MV-4-11 (cell line): Measurements from ENCODE around the gene C11orf42.

Experiments
- DNase-seq: peaks from one replicate; lab custom pipeline; 2025; lab: John Stamatoyannopoulos, UW

The C11orf42 gene

GRCh38 chr11:6205366-6205765 lies at the start of gene C11orf42:
TSS of gene C11orf42 (plus strand) at chr11:6205557. CDS start at chr11:6205616, 59 bp downstream.
- no peak for DNase-seq

DNA sequence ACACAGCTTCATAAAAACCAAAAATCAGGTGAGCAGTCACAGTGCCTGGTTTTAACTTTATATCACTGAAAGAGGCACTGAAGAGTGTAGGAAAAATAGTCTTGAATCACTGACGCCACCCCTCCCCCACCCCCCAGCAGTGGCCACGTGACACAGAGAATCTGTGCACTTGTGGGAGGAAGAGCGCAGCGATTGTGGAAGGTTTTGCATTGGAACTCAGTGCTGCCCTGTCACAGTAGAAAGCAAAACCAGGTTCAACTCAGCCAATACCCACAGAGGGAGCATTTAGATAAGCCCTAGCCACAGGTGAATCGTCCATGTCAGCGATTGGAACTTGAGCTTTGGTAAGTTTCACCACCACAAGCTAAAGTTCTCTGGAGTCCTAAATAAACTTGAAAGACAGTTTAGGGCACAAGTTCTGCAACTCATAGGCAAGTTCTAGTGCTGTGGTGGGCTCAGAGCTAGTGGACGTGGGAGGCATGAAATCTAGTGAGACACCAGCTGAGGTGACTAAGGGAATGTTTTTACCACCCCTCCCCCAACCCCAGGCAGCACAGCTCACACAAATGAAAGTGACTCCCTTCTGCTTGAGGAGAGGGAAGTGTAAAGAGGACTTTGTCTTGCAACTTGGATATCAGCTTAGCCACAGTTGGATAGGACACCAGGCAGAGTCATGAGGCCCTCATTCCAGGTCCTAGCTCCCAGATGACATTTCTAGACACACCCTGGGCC lies 48.6 kb upstream of the C11orf42 start:
- peak; percentile 60 for DNase-seq

- no peak for DNase-seq
Observed at GRCh38 chr11:6170226-6170625, 35.1 kb upstream of the C11orf42 start, which contains the start of gene OR52B2. TSS of gene OR52B2 (minus strand) at chr11:6170326. CDS start at chr11:6170326, 0 bp downstream.

DNA sequence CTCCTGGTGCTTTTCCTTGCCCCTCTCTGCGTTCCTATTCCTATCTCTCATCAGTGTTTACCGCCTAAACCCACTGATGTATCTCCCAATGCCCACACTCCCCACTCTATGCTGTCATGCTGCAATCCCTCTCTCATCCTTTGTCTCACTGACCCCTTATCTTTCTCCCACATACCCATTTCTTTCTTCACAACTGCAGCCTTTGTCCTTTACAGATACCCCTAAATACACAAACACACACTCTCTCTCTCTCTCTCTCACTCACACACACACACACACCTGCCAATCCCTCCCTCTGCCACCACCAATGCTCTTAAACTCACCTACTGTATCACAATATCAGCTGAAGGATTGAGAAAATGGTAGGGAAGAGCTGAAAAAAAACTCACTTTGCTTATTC lies 29.9 kb upstream of the C11orf42 start:
- DNase-seq: no peak

GRCh38 chr11:6191742-6192141 lies 13.6 kb upstream of the C11orf42 start:
- DNase-seq: peak; percentile 66

- peak; percentile 75 for DNase-seq
Observed at GRCh38 chr11:6194065-6194581, 11.2 kb upstream of the C11orf42 start.

GRCh38 chr11:6196396-6196795 lies 9.0 kb upstream of the C11orf42 start:
- peak; percentile 77 for DNase-seq

DNA sequence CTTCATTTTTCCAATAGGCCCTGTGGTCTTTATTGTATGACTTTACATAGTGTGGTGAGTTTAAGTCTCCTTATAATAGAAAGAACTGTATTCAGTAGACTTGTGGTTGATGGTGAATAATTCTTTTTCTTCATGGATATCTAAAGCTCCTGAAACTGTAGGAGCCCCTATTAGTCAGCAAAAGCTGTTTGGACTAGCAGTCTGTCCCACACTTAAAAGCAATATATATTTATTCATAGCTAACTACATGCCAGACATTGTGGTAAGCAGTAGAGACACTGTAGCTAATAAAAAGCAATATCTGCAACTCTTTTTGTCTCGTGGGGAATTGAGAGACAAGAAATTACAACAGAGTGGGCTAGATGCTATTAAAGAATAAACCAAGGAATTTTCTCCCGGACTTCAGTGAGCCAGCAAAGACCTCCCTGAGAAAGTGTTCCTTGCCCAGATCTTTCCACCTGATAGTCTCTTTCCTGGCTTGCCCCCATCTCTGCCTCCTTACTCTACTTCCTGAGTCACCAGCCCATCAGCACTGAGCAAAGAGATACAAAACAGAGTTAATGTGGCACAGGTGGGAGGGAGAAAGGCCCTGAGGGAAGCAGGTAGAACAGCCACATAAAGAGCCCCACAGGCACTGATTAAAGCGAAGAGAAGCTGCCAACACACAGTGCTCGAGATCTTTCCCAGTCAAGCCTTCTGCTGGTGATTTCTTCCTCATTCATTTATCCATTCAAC lies 7.7 kb upstream of the C11orf42 start:
- peak; percentile 25 for DNase-seq

DNA sequence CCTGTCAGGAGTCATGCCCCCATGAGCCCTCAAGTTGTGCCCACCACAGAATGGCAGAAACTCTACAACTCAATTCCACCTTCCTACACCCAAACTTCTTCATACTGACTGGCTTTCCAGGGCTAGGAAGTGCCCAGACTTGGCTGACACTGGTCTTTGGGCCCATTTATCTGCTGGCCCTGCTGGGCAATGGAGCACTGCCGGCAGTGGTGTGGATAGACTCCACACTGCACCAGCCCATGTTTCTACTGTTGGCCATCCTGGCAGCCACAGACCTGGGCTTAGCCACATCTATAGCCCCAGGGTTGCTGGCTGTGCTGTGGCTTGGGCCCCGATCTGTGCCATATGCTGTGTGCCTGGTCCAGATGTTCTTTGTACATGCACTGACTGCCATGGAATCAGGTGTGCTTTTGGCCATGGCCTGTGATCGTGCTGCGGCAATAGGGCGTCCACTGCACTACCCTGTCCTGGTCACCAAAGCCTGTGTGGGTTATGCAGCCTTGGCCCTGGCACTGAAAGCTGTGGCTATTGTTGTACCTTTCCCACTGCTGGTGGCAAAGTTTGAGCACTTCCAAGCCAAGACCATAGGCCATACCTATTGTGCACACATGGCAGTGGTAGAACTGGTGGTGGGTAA lies 6.1 kb upstream of the C11orf42 start, which contains the start of gene OR52W1:
Gene OR52W1 (plus strand): TSS at position 51 of the 637 bp plus-strand sequence. CDS start 0 bp downstream, at position 51.
- DNase-seq: no peak

DNA sequence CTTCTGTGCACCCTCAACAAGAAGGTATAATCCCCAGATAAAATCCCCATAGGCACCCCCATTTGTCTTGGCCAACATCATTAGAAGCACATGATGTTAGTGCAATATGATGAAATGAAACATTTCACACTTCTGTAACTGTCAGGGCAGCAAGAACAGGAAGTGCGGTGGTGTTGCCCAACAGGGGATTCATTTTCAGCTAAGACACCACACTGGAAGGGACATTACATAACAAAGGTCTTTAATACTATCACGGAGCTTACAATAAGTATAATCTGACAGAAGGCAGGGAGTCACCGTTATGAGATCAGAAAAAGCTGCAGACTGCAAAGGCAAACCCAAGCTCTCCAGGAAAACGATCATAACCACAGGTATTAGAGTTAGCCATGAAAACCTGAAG lies 4.4 kb upstream of the C11orf42 start:
- DNase-seq: peak; percentile 99

GRCh38 chr11:6201481-6201880 lies 3.9 kb upstream of the C11orf42 start:
- peak; percentile 84 for DNase-seq

- no peak for DNase-seq
Observed at GRCh38 chr11:6202041-6202440, 3.3 kb upstream of the C11orf42 start.

DNA sequence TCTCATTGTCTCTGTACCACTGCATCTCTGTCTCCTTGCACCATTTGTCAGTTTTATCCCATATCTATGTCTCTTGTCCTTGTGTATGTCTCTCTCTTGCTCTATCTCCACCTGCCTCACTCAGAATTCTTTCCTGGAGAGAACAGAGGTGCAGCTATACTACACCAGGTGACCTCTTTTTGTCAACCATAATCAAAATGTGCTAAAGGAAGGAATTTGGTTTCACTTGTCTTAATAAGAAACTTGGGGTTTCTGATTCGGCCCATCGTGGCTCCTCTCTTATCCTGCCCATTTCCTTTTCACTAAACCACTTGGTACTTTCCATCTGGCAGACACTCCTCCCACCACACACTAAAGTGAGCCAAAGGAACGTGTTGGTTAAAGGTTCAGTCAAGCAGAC lies 2.0 kb upstream of the C11orf42 start:
- DNase-seq: peak; percentile 73

- peak; percentile 95 for DNase-seq
Observed at GRCh38 chr11:6204706-6205105, 651 bp upstream of the C11orf42 start.

GRCh38 chr11:6206456-6207180 lies 1.3 kb downstream of the C11orf42 start:
- DNase-seq: no peak

DNA sequence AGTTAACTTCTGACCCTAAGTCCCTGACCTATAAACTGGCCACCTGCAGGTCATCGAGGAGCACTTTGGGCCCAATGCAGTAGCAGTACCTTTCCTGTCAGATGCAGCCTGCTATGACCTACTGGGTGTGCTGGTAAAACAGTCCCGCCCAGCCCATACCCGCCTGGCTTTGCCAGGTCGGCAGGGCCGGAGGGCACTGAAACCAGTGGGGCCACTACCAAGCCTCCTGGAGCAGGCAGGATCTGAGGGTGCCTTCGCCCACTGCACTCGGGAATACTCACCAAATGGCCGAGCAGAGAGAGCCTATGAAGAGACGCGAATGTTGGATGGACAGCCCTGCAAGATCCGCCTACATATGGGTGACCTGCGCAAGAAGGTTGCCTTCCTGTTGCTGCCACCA lies 4.4 kb downstream of the C11orf42 start:
- no peak for DNase-seq

- DNase-seq: no peak
Observed at GRCh38 chr11:6210274-6210955, 5.1 kb downstream of the C11orf42 start.

- no peak for DNase-seq
Observed at GRCh38 chr11:6214530-6214929, 9.2 kb downstream of the C11orf42 start.

DNA sequence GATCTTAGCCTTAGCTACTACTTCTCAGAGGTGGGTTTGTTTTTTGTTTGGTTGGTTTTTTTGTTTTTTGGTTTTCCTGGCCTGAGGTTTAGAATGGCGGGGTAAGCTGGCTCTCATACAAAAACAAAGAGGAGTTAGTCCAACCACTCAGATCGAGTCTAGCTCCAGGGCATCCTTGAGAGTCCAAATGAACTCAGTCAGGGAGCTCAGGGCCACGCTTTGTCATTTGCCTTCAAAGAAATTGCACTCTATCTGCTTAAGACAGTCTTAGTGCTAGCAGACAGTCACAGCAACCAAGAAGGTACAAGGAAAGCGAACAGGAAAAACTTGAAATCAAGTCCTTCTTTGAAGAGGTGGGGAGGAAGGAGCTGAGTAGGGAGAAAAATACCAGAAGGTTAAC lies 11.1 kb downstream of the C11orf42 start:
- DNase-seq: no peak

DNA sequence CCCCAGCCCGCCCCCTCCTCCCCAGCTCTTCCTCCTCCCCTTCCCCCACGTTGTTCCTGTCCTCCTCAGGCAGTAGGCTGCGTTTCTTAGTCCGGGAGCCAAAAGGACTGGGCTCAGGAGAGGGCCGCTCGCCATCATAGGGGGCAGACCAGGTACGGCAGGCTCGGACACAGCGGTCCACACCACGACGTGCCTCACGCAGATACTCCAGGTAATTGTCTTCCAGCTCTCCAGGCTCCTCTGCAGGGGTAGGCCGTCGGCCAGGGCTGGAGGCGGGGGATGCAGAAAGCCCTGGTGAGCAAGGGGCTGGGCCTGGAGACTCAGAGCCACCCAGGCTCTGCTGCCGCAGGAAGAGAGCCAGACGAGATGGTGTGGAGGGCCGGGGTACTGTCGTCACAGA lies 12.4 kb downstream of the C11orf42 start:
- no peak for DNase-seq

DNA sequence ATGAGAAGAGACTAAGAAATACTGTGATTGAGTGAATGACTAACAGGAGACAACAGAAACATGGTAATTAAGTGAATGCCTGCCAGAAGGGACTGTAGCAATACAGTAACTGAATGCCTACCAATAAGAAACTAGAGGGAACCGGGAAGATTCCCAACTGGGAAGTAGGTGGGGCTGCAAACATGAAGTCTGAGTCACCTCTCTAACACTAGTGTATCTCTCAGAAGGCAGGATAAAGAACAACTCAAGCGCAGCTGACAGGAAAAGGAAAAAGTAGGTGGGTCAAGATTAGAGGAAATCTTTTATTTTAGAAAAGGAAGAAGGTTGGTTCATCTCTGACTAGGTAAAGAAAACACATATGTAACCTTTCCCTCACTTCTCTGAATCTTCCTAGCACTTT lies 14.0 kb downstream of the C11orf42 start:
- DNase-seq: no peak
